ENCODE measurements around the gene ANGPTL3.

- no peak for TF ChIP-seq POLR2AphosphoS5 (IDR thresholded peaks at IDR 0.05; ENCODE audit: low read depth, low read length)
- TF ChIP-seq POLR2A (IDR thresholded peaks at IDR 0.05; ENCODE audit: low read depth, low read length) = no peak
- TF ChIP-seq TAF1 (IDR thresholded peaks at IDR 0.05; ENCODE audit: borderline replicate concordance, low read depth, low read length) = no peak
Observed at GRCh38 chr1:62593825-62594394, 3.4 kb upstream of the ANGPTL3 start.
